ENCODE measurements around the gene KRTAP4-7. TPM values are rescaled to one million over a fixed set of nuclear protein-coding genes. Genes with fewer than 3 reads are reported as not detected.
"Not testable (repeated sequence)": the region's sequence is repeated elsewhere in the genome, so short reads cannot be mapped to it uniquely, and the experiment has no call there.

Gene KRTAP4-7
- total and polyA plus RNA-seq, 2 experiments from 2014 or later = not detected

GRCh38 chr17:41060052-41060604 is 23.8 kb upstream of the KRTAP4-7 start, which contains the start of gene KRTAP2-3:
Gene KRTAP2-3, minus strand, starts transcription at chr17:41060114. Its CDS starts 64 bp downstream, at chr17:41060050.
- no peaks in the 10 kb centered on the region for H3K9me3 ChIP-seq (ENCODE audit: low read depth)
- no peak within 1 kb of the TSS for H3K27ac ChIP-seq
- H3K4me1 ChIP-seq (ENCODE audit: low read depth) = no peaks in the 10 kb centered on the region
- H3K27me3 ChIP-seq = no peaks in the 10 kb centered on the region
- H3K4me3 ChIP-seq = no peak within 1 kb of the TSS
- no peaks in the 10 kb centered on the region for H3K36me3 ChIP-seq
- DNase-seq (ENCODE audit: low read depth in 1 of 2, low spot score in 1 of 2) = peak in 1 of 2 donors; percentile 52
- no peak for TF ChIP-seq CTCF (IDR thresholded peaks at IDR 0.05; ENCODE audit: low read depth, low read length)

- Histone ChIP-seq H3K27me3 (no peaks in the 10 kb centered on the region), H3K4me3 (no peak overlapping the region), H3K9me3 (ENCODE audit: low read depth) (no peaks in the 10 kb centered on the region), H3K36me3 (no peaks in the 10 kb centered on the region), H3K27ac (no peak overlapping the region), H3K4me1 (ENCODE audit: low read depth) (no peaks in the 10 kb centered on the region)
- peak in 1 of 2 donors; percentile 47 for DNase-seq (ENCODE audit: low read depth in 1 of 2, low spot score in 1 of 2)
- no peak for TF ChIP-seq CTCF (IDR thresholded peaks at IDR 0.05; ENCODE audit: low read depth, low read length)
Observed at GRCh38 chr17:41061964-41062363, 22.0 kb upstream of the KRTAP4-7 start.

- TF ChIP-seq CTCF (IDR thresholded peaks at IDR 0.05; ENCODE audit: low read depth, low read length) = no peak
- no peak overlapping the region for H3K4me3 ChIP-seq
- no peak overlapping the region for H3K27ac ChIP-seq
- H3K9me3 ChIP-seq (ENCODE audit: low read depth) = no peaks in the 10 kb centered on the region
- DNase-seq (ENCODE audit: low read depth in 1 of 2, low spot score in 1 of 2) = no peak
- H3K27me3 ChIP-seq = no peaks in the 10 kb centered on the region
- H3K36me3 ChIP-seq = no peaks in the 10 kb centered on the region
- no peaks in the 10 kb centered on the region for H3K4me1 ChIP-seq (ENCODE audit: low read depth)
Observed at GRCh38 chr17:41063449-41063848, 20.5 kb upstream of the KRTAP4-7 start.

- H3K27me3 ChIP-seq = no peaks in the 10 kb centered on the region
Observed at GRCh38 chr17:41064301-41064700, 19.6 kb upstream of the KRTAP4-7 start.

GRCh38 chr17:41065016-41065689 is 18.8 kb upstream of the KRTAP4-7 start:
- H3K4me1 ChIP-seq (ENCODE audit: low read depth); H3K4me3 ChIP-seq; H3K9me3 ChIP-seq (ENCODE audit: low read depth); H3K27me3 ChIP-seq; DNase-seq (ENCODE audit: low read depth in 1 of 2, low spot score in 1 of 2); H3K27ac ChIP-seq; H3K36me3 ChIP-seq: not testable (repeated sequence)

More at GRCh38 chr17:41064301-41064700, 19.6 kb upstream of the KRTAP4-7 start:
- Histone ChIP-seq H3K9me3 (ENCODE audit: low read depth) (no peaks in the 10 kb centered on the region), H3K36me3 (no peaks in the 10 kb centered on the region), H3K27ac (no peak overlapping the region), H3K4me3 (no peak overlapping the region), H3K4me1 (ENCODE audit: low read depth) (no peaks in the 10 kb centered on the region)
- DNase-seq (ENCODE audit: low read depth in 1 of 2, low spot score in 1 of 2) = no peak
- no peak for TF ChIP-seq CTCF (IDR thresholded peaks at IDR 0.05; ENCODE audit: low read depth, low read length)
